Ureter (tissue), 1 donor: Measurements from ENCODE around the gene SCUBE2. TPM values are rescaled to one million over a fixed set of nuclear protein-coding genes. Genes with fewer than 3 reads are reported as not detected.

Experiments used
- DNase-seq: peaks from one replicate; pipeline ENCODE4 v3.0.0-alpha.2; 2020; ENCODE audit warnings: low spot score
- total RNA-seq: library from RNA; stranded (reverse); gene quantifications from one replicate; pipeline ENCODE4 v1.2.4, GENCODE V29; 2023
- donor health status: DM: yes; HTN: yes; CAD: no.

Gene SCUBE2
- total RNA-seq: 357 TPM

- DNase-seq: no peak
Observed at GRCh38 chr11:9091044-9091922, at the start of gene SCUBE2. Gene SCUBE2, minus strand, starts transcription at chr11:9091599. Its CDS starts 71 bp downstream, at chr11:9091528.

- DNase-seq: no peak
Observed at GRCh38 chr11:9141186-9141585, 49.8 kb upstream of the SCUBE2 start.

GRCh38 chr11:9139628-9140357 lies 48.4 kb upstream of the SCUBE2 start:
- no peak for DNase-seq

GRCh38 chr11:9138612-9139579 lies 47.5 kb upstream of the SCUBE2 start:
- DNase-seq: peak; percentile 69

GRCh38 chr11:9138133-9138453 lies 46.7 kb upstream of the SCUBE2 start:
- no peak for DNase-seq

- peak; percentile 82 for DNase-seq
Observed at GRCh38 chr11:9137293-9138132, 46.1 kb upstream of the SCUBE2 start.

GRCh38 chr11:9136741-9137140 lies 45.3 kb upstream of the SCUBE2 start:
- no peak for DNase-seq

GRCh38 chr11:9133956-9134355 lies 42.6 kb upstream of the SCUBE2 start:
- DNase-seq: no peak

GRCh38 chr11:9132203-9132878 lies 40.9 kb upstream of the SCUBE2 start:
- no peak for DNase-seq

- no peak for DNase-seq
Observed at GRCh38 chr11:9130297-9130696, 38.9 kb upstream of the SCUBE2 start.

GRCh38 chr11:9126636-9127035 lies 35.2 kb upstream of the SCUBE2 start:
- no peak for DNase-seq

GRCh38 chr11:9125185-9125886 lies 33.9 kb upstream of the SCUBE2 start:
- DNase-seq: no peak

GRCh38 chr11:9123595-9124304 lies 32.4 kb upstream of the SCUBE2 start:
- no peak for DNase-seq

GRCh38 chr11:9121469-9121796 lies 30.0 kb upstream of the SCUBE2 start:
- DNase-seq: no peak

- no peak for DNase-seq
Observed at GRCh38 chr11:9120664-9121468, 29.5 kb upstream of the SCUBE2 start.

- DNase-seq: no peak
Observed at GRCh38 chr11:9118277-9118676, 26.9 kb upstream of the SCUBE2 start.

- DNase-seq: no peak
Observed at GRCh38 chr11:9112075-9112474, 20.7 kb upstream of the SCUBE2 start.
